B cell (primary cell): ENCODE measurements around the gene DTX4. TPM values are rescaled to one million over a fixed set of nuclear protein-coding genes. Genes with fewer than 3 reads are reported as not detected.

Experiments used
- ATAC-seq: fragments of 200-7000 bp; cut with Tn5 transposase; one replicate; pipeline ENCODE4 v1.10.0; 2021; ENCODE audit warnings: low read depth, mild to moderate bottlenecking, moderate number of reproducible peaks, moderate library complexity
- CTCF ChIA-PET: fragments of 350-600 bp; sonication (Branson Sonifier 250); formaldehyde crosslinking; loops from one replicate; lab custom pipeline; 2021; ENCODE audit warnings: antibody characterized with exemption, inconsistent platforms; lab: Charles Lee
- POLR2A ChIA-PET: fragments of 350-600 bp; sonication (Branson Sonifier 250); formaldehyde crosslinking; loops from one replicate; lab custom pipeline; 2021; ENCODE audit warnings: antibody characterized with exemption; lab: Charles Lee
- DNase-seq: peaks from one replicate; pipeline ENCODE4 v3.0.0; 2013
- H2AFZ ChIP-seq: 2 replicates; pipeline ENCODE4 v1.6.1; 2012; ENCODE audit warnings: mild to moderate bottlenecking, low read depth, low read length; ENCODE audit not compliant: insufficient read depth, poor library complexity, severe bottlenecking
- H3K27ac ChIP-seq, 2 donors: 1 replicate in 1 of 2; 2 replicates in 1 of 2; pipeline ENCODE4 v1.5.1; 2012 to 2013; ENCODE audit warnings: low read length in 2 of 2, mild to moderate bottlenecking in 2 of 2, moderate library complexity in 1 of 2
- H3K27me3 ChIP-seq, 4 experiments: fragments of 200-600 bp in 1 of 4; sonication (generic) in 1 of 4; replicated peaks in 1 of 4; 1 replicate in 2 of 4; 2 replicates in 2 of 4; pipeline versions ENCODE4 v1.6.1 to v1.7.0; 2013 to 2016; ENCODE audit warnings: low read length in 3 of 4, mild to moderate bottlenecking in 2 of 4, mixed read lengths in 1 of 4, moderate library complexity in 1 of 4; ENCODE audit not compliant: insufficient read depth in 4 of 4, control insufficient read depth in 3 of 4; ENCODE audit errors: control extremely low read depth in 1 of 4
- H3K36me3 ChIP-seq, 2 experiments: replicated peaks in 1 of 2; 1 replicate in 1 of 2; 2 replicates in 1 of 2; pipeline versions ENCODE4 v1.6.1 to v1.7.1; 2013; ENCODE audit warnings: low read length in 1 of 2; ENCODE audit not compliant: insufficient read depth in 2 of 2, control insufficient read depth in 1 of 2; ENCODE audit errors: control extremely low read depth in 1 of 2, extremely low read depth in 1 of 2
- H3K4me1 ChIP-seq, 2 donors: fragments of 200-600 bp in 1 of 2; sonication (generic) in 1 of 2; 1 replicate in 1 of 2; 2 replicates in 1 of 2; pipeline versions ENCODE4 v1.5.1 to v1.6.1; 2013 to 2017; ENCODE audit warnings: low read length in 2 of 2; ENCODE audit not compliant: control insufficient read depth in 2 of 2, insufficient read depth in 2 of 2
- H3K4me2 ChIP-seq: replicated peaks from 2 replicates; pipeline ENCODE3; 2012; ENCODE audit warnings: mild to moderate bottlenecking, low read depth, low read length; ENCODE audit not compliant: poor library complexity, severe bottlenecking
- H3K4me3 ChIP-seq, 5 experiments: fragments of 200-600 bp in 1 of 5; sonication (generic) in 1 of 5; 1 replicate in 3 of 5; 2 replicates in 2 of 5; pipeline versions ENCODE4 v1.5.1 to v1.7.0; 2011 to 2016; ENCODE audit warnings: low read length in 4 of 5, mild to moderate bottlenecking in 4 of 5, low read depth in 2 of 5, control low read depth in 1 of 5, moderate library complexity in 1 of 5; ENCODE audit not compliant: insufficient read depth in 1 of 5; ENCODE audit errors: control extremely low read depth in 1 of 5, extremely low read depth in 1 of 5
- H3K79me2 ChIP-seq: fragments of 200-600 bp; sonication (generic); one replicate; pipeline ENCODE4 v1.6.0; 2016; ENCODE audit warnings: low read length; ENCODE audit not compliant: control insufficient read depth, insufficient read depth
- H3K9ac ChIP-seq: fragments of 200-600 bp; sonication (generic); 2 replicates; pipeline ENCODE4 v1.6.1; 2017; ENCODE audit warnings: mild to moderate bottlenecking, low read length, moderate library complexity
- H3K9me3 ChIP-seq, 3 donors: one replicate each; pipeline versions ENCODE4 v1.6.1 to v1.7.1; 2013; ENCODE audit warnings: low read length in 2 of 3; ENCODE audit not compliant: control insufficient read depth in 2 of 3, insufficient read depth in 1 of 3; ENCODE audit errors: control extremely low read depth in 1 of 3
- H4K20me1 ChIP-seq: 2 replicates; pipeline ENCODE4 v1.6.0; 2012; ENCODE audit warnings: mild to moderate bottlenecking, low read length; ENCODE audit not compliant: insufficient read depth, control insufficient read depth, poor library complexity, severe bottlenecking
- H3K27ac Mint-ChIP-seq: one replicate; pipeline ENCODE4 v1.8.0; 2021; ENCODE audit warnings: mixed read lengths
- H3K27me3 Mint-ChIP-seq: one replicate; pipeline ENCODE4 v1.8.0; 2021; ENCODE audit warnings: mixed read lengths
- H3K4me1 Mint-ChIP-seq: one replicate; pipeline ENCODE4 v1.8.0; 2021; ENCODE audit warnings: mixed read lengths
- H3K4me3 Mint-ChIP-seq: one replicate; pipeline ENCODE4 v1.8.0; 2021; ENCODE audit warnings: mixed read lengths
- H3K9me3 Mint-ChIP-seq: one replicate; pipeline ENCODE4 v1.8.0; 2022; ENCODE audit warnings: mixed read lengths; ENCODE audit not compliant: insufficient read depth
- CTCF ChIP-seq: fragments of 200-600 bp; IDR thresholded peaks from one replicate; pipeline ENCODE4 v1.8.0; 2022; ENCODE audit warnings: antibody characterized with exemption, mild to moderate bottlenecking
- EZH2 ChIP-seq: IDR thresholded peaks from 2 replicates; pipeline ENCODE4 v1.6.1; 2012; ENCODE audit warnings: borderline replicate concordance, low read depth, mild to moderate bottlenecking, moderate library complexity, low read length; ENCODE audit not compliant: insufficient read depth, poor library complexity, severe bottlenecking
- WGBS: methylation state at CpG from one replicate; pipeline ENCODE4 v1.1.5; 2013; ENCODE audit warnings: missing lambda C conversion rate; ENCODE audit not compliant: insufficient coverage; 5-methylcytosine and 5-hydroxymethylcytosine counted together
- intact Hi-C: fragments of 100-400 bp; cut with micrococcal nuclease; formaldehyde crosslinking; loops from one replicate; pipeline ENCODE4 v1.10.0; 2022
- polyA plus RNA-seq: library from polyadenylated mRNA; depleted of rRNA; stranded (reverse); fragments of >200 nt; gene quantifications from 2 replicates; pipeline ENCODE4 v1.2.3, GENCODE V29; 2012
- total RNA-seq, 2 donors: library from RNA; stranded (reverse); fragments of 120-200 nt in 1 of 2; gene quantifications; 1 replicate in 1 of 2; 2 replicates in 1 of 2; pipeline versions ENCODE4 v1.2.3 to v1.2.4, GENCODE V29; 2013 to 2022

Gene DTX4
- total and polyA plus RNA-seq, 2 donors (not counting 1 experiment from before 2014, with no cell fraction given) = 11.7 to 43.3 TPM

- peak overlapping the region; percentile 83 for H3K27ac Mint-ChIP-seq
- H3K4me2 ChIP-seq = peak overlapping the region; percentile 37
- H2AFZ ChIP-seq = no peak overlapping the region
- H3K4me3 Mint-ChIP-seq = peak overlapping the region; percentile 26
- ChIA-PET CTCF (interaction anchor here (0.6 to 7.4 kb wide), 12 partner anchors 12 to 906 kb away, joined by 3 to 57 read pairs (median 7); partner anchors contain the start of genes DTX4 and MPEG1), POLR2A (interaction anchor here (0.5 kb wide), 2 partner anchors 29 to 399 kb away, joined by 4 to 7 read pairs; no protein-coding TSS in a partner anchor)
- H3K27me3 ChIP-seq = no peaks in the 10 kb centered on the region
- no peaks in the 10 kb centered on the region for H3K9me3 ChIP-seq
- H3K4me3 ChIP-seq = peak overlapping the region in 1 of 5 experiments; percentile 29
- TF ChIP-seq CTCF (no peak), EZH2 (no peak)
- ATAC-seq (peak; percentile 19), DNase-seq (peak; percentile 46)
- no peak overlapping the region for H3K9ac ChIP-seq
- intact Hi-C loops = loop anchor here (1.0 to 2.0 kb wide), 2 partner anchors 14 to 36 kb away; no protein-coding TSS in a partner anchor
- no peaks in the 10 kb centered on the region for H3K36me3 ChIP-seq
- H3K4me1 ChIP-seq = peaks cover 73 to 75% of the 10 kb centered on the region in 2 donors
- 17% methylated on average over 1 of the region's 2 CpGs for WGBS
- no peaks in the 10 kb centered on the region for H3K9me3 Mint-ChIP-seq
- peak overlapping the region; percentile 63 to 67 for H3K27ac ChIP-seq
- H3K79me2 ChIP-seq = peaks cover 6% of the 10 kb centered on the region
- H4K20me1 ChIP-seq = no peaks in the 10 kb centered on the region
- H3K27me3 Mint-ChIP-seq = no peaks in the 10 kb centered on the region
- peaks cover 74% of the 10 kb centered on the region for H3K4me1 Mint-ChIP-seq
These were observed 50.6 kb downstream of the DTX4 start for GRCh38 chr11:59222464-59223060.

- Histone ChIP-seq H4K20me1 (no peaks in the 10 kb centered on the region), H3K27me3 (no peaks in the 10 kb centered on the region), H3K36me3 (no peaks in the 10 kb centered on the region), H3K9me3 (no peaks in the 10 kb centered on the region), H3K4me1 (peaks cover 67 to 70% of the 10 kb centered on the region in 2 donors), H3K4me3 (peak overlapping the region in 1 of 5 experiments; percentile 29), H3K79me2 (peaks cover 3% of the 10 kb centered on the region), H3K4me2 (peak overlapping the region; percentile 37), H3K27ac (peak overlapping the region; percentile 63 to 67), H2AFZ (no peak overlapping the region), H3K9ac (no peak overlapping the region)
- Mint-ChIP-seq H3K4me1 (peaks cover 68% of the 10 kb centered on the region), H3K27ac (peak overlapping the region; percentile 83), H3K27me3 (no peaks in the 10 kb centered on the region), H3K4me3 (peak overlapping the region; percentile 42), H3K9me3 (no peaks in the 10 kb centered on the region)
- DNase-seq = peak; percentile 60
- TF ChIP-seq CTCF (no peak), EZH2 (no peak)
- peak; percentile 39 for ATAC-seq
- POLR2A ChIA-PET = interaction anchor here (0.5 kb wide), 1 partner anchor 29 kb away, joined by 7 read pairs; no protein-coding TSS in a partner anchor
- intact Hi-C loops = loop anchor here (2.0 kb wide), 1 partner anchor 14 kb away; no protein-coding TSS in a partner anchor
- WGBS = 40% methylated on average over 1 of the region's 1 CpG
- CTCF ChIA-PET = interaction anchor here (0.9 to 7.4 kb wide), 13 partner anchors 12 to 314 kb away, joined by 3 to 57 read pairs (median 6); partner anchors contain the start of genes DTX4 and MPEG1
These were observed 51.2 kb downstream of the DTX4 start for GRCh38 chr11:59223177-59223576.
